OCI-LY1 (cell line): ENCODE measurements around the gene KIAA0232.
"Not testable (repeated sequence)": the region's sequence is repeated elsewhere in the genome, so short reads cannot be mapped to it uniquely, and the experiment has no call there.

ENCODE experiments used
- H2AFZ ChIP-seq: fragments of 200-600 bp; sonication (generic), shearing (Covaris generic); 2 replicates; pipeline ENCODE4 v1.6.0; 2014; ENCODE audit warnings: antibody characterized with exemption, mild to moderate bottlenecking, low read length
- H3F3A ChIP-seq: fragments of 200-600 bp; sonication (generic), shearing (Covaris generic); 2 replicates; pipeline ENCODE4 v1.6.0; 2014; ENCODE audit warnings: mild to moderate bottlenecking, antibody characterized with exemption, low read length, moderate library complexity; ENCODE audit not compliant: insufficient read depth
- H3K27ac ChIP-seq: fragments of 200-600 bp; sonication (generic); 2 replicates; pipeline ENCODE4 v1.5.1; 2014; ENCODE audit warnings: low read length, mixed run types, mild to moderate bottlenecking, low read depth; ENCODE audit not compliant: poor library complexity, severe bottlenecking
- H3K27me3 ChIP-seq: fragments of 200-600 bp; sonication (generic); 2 replicates; pipeline ENCODE4 v1.6.0; 2014; ENCODE audit warnings: antibody characterized with exemption, mild to moderate bottlenecking, low read length, moderate library complexity; ENCODE audit not compliant: insufficient read depth
- H3K36me3 ChIP-seq: fragments of 200-600 bp; sonication (generic); 2 replicates; pipeline ENCODE4 v1.6.1; 2014; ENCODE audit warnings: mild to moderate bottlenecking, antibody characterized with exemption, low read length, moderate library complexity, mixed read lengths; ENCODE audit not compliant: insufficient read depth
- H3K4me1 ChIP-seq: fragments of 200-600 bp; sonication (generic); 2 replicates; pipeline ENCODE4 v1.5.1; 2014; ENCODE audit warnings: mild to moderate bottlenecking, low read length, moderate library complexity; ENCODE audit not compliant: insufficient read depth, severe bottlenecking
- H3K4me2 ChIP-seq: fragments of 200-600 bp; sonication (generic), shearing (Covaris generic); 2 replicates; pipeline ENCODE4 v1.6.1; 2014; ENCODE audit warnings: low read length
- H3K4me3 ChIP-seq: fragments of 200-600 bp; sonication (generic); 2 replicates; pipeline ENCODE4 v1.5.1; 2014; ENCODE audit warnings: low read length, low read depth, mild to moderate bottlenecking, mixed read lengths; ENCODE audit not compliant: poor library complexity, severe bottlenecking
- H3K79me2 ChIP-seq: fragments of 200-600 bp; shearing (Covaris generic); 2 replicates; pipeline ENCODE4 v1.6.1; 2016; ENCODE audit warnings: mixed run types, low read length, mixed read lengths; ENCODE audit not compliant: insufficient read depth
- H3K9ac ChIP-seq: fragments of 200-600 bp; sonication (generic), shearing (Covaris generic); 2 replicates; pipeline ENCODE4 v1.6.1; 2014; ENCODE audit warnings: mild to moderate bottlenecking, low read length, mixed read lengths
- H3K9me2 ChIP-seq: fragments of 200-600 bp; sonication (generic), shearing (Covaris generic); 2 replicates; pipeline ENCODE4 v1.6.1; 2014; ENCODE audit warnings: low read depth, mild to moderate bottlenecking, low read length, mixed read lengths
- H3K9me3 ChIP-seq: fragments of 200-600 bp; shearing (Covaris generic); 2 replicates; pipeline ENCODE4 v1.6.1; 2014; ENCODE audit warnings: low read length, mixed read lengths
- H4K20me1 ChIP-seq: fragments of 200-600 bp; sonication (generic), shearing (Covaris generic); 2 replicates; pipeline ENCODE4 v1.6.0; 2016; ENCODE audit warnings: mild to moderate bottlenecking, low read length; ENCODE audit not compliant: insufficient read depth
- CTCF ChIP-seq: fragments of 200-600 bp; sonication (generic), shearing (Covaris generic); IDR thresholded peaks from 2 replicates; pipeline ENCODE4 v1.5.1; 2017; ENCODE audit warnings: mild to moderate bottlenecking, antibody characterized with exemption, low read length, moderate library complexity, mixed read lengths
- EZH2 ChIP-seq: fragments of 200-600 bp; sonication (generic), shearing (Covaris generic); IDR thresholded peaks from 2 replicates; pipeline ENCODE4 v1.8.0; 2017; ENCODE audit warnings: borderline replicate concordance, mixed run types, mild to moderate bottlenecking, antibody characterized with exemption, low read length, moderate library complexity, mixed read lengths

The KIAA0232 gene

GRCh38 chr4:6794189-6794588 lies 11.7 kb downstream of the KIAA0232 start:
- no peaks in the 10 kb centered on the region for H3K9me2 ChIP-seq
- H3K4me2 ChIP-seq: no peak overlapping the region; the same call in 1 of the 2 replicates
- no peaks in the 10 kb centered on the region for H3K9me3 ChIP-seq
- no peaks in the 10 kb centered on the region for H4K20me1 ChIP-seq
- H3K4me1 ChIP-seq: peaks cover 8% of the 10 kb centered on the region
- no peak overlapping the region for H3K9ac ChIP-seq
- H3K4me3 ChIP-seq: no peak overlapping the region
- H3K36me3 ChIP-seq: peaks cover 10% of the 10 kb centered on the region
- H3K27me3 ChIP-seq: no peaks in the 10 kb centered on the region
- TF ChIP-seq EZH2: no peak
- no peak overlapping the region for H3K27ac ChIP-seq
- no peaks in the 10 kb centered on the region for H3F3A ChIP-seq
- no peak overlapping the region for H2AFZ ChIP-seq
- H3K79me2 ChIP-seq: 0 out of 2 replicates have a peak, but pooled peaks cover 2% of the 10 kb centered on the region

DNA sequence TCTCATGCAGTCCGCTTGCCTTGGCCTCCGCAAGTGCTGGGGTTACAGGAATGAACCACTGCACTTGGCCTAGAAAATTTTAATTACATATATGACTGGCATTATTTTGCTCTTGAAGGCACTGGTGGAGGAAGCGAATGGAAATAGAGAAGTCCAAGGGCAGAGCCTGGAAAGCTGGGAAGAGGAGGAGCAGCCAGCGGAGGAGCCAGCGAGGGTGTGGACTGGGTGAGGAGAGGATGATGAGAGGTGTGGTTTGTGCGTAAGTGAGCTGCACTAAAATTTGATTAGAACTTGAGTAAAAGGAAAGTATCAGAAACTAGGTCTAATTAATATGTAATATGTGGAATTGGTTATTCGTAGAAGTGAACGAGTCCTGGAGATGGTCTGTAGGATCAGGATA lies 13.3 kb downstream of the KIAA0232 start:
- peaks cover 10% of the 10 kb centered on the region for H3K36me3 ChIP-seq
- H4K20me1 ChIP-seq: no peaks in the 10 kb centered on the region
- peaks cover 8% of the 10 kb centered on the region for H3K4me1 ChIP-seq
- no peaks in the 10 kb centered on the region for H3K9me2 ChIP-seq
- H3K9ac ChIP-seq: no peak overlapping the region
- no peak for TF ChIP-seq CTCF
- no peak for TF ChIP-seq EZH2
- H3K79me2 ChIP-seq: no peaks in the 10 kb centered on the region
- no peaks in the 10 kb centered on the region for H3K9me3 ChIP-seq
- no peaks in the 10 kb centered on the region for H3F3A ChIP-seq
- H3K27me3 ChIP-seq: no peaks in the 10 kb centered on the region
- H2AFZ ChIP-seq: no peak overlapping the region
- no peak overlapping the region for H3K4me2 ChIP-seq
- no peak overlapping the region for H3K4me3 ChIP-seq
- H3K27ac ChIP-seq: no peak overlapping the region

- H3K36me3 ChIP-seq, H3K27me3 ChIP-seq, H3K9me3 ChIP-seq, H3K4me2 ChIP-seq, H3K4me3 ChIP-seq, H4K20me1 ChIP-seq, H2AFZ ChIP-seq, H3K4me1 ChIP-seq, H3K27ac ChIP-seq, H3F3A ChIP-seq, H3K9me2 ChIP-seq, H3K9ac ChIP-seq, H3K79me2 ChIP-seq: not testable (repeated sequence)
Observed at GRCh38 chr4:6797368-6797767, 14.8 kb downstream of the KIAA0232 start.

DNA sequence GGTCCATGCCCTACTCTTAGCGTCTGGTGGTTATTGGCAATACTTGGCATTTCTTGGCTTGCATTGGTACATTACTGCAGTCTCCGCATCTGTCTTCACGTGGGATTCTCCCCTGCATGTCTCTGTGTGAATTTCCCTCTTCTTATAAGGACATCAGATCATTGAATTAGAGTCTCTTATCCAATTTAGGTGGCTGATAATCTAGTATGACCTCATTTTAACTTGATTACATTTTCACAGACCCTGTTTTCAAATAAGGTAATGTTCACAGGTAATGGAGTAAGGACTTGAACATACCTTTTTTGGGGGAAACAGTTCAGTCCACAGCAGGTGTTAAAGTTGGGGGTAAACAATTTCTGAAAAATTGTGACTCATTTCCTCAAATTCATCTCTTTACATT lies 16.6 kb downstream of the KIAA0232 start:
- H3K9me3 ChIP-seq: no peaks in the 10 kb centered on the region
- H3K9ac ChIP-seq: no peak overlapping the region
- no peaks in the 10 kb centered on the region for H3K27me3 ChIP-seq
- no peak overlapping the region for H3K4me2 ChIP-seq
- no peaks in the 10 kb centered on the region for H3K36me3 ChIP-seq
- TF ChIP-seq EZH2: no peak
- no peak for TF ChIP-seq CTCF
- H3F3A ChIP-seq: no peaks in the 10 kb centered on the region
- no peak overlapping the region for H3K4me3 ChIP-seq
- no peaks in the 10 kb centered on the region for H4K20me1 ChIP-seq
- no peaks in the 10 kb centered on the region for H3K79me2 ChIP-seq
- no peak overlapping the region for H3K27ac ChIP-seq
- H3K4me1 ChIP-seq: peaks cover under 1% of the 10 kb centered on the region
- no peak overlapping the region for H2AFZ ChIP-seq
- no peaks in the 10 kb centered on the region for H3K9me2 ChIP-seq
